GM19397 (cell line): ENCODE results near the gene SOX6.

Source experiments
- ATAC-seq: cut with Tn5 transposase; IDR thresholded peaks from one replicate; pipeline ENCODE4 v1.9.1; 2021; ENCODE audit warnings: mild to moderate bottlenecking, moderate library complexity; ENCODE audit not compliant: unreplicated experiment

Gene SOX6

DNA sequence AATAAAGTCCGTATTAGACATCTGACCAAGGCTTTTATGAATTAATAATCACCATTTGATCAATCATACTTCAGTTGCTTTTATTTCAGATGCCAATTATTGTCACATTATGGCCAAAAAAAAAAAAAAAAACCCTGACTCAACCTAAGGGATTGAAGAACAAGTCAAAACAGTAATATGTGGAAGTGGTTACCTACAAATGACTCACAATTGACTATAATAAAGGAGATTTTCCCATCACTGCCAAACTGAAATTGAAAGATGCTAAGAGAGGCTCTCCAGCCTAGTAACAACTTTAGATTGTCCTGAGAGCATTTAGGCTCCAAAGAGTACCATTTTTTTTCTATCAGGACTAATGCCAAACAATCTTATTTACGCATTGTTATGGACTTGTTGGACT is 35.2 kb downstream of the SOX6 start:
- ATAC-seq = no peak

- ATAC-seq = no peak
These were observed 38.0 kb downstream of the SOX6 start for GRCh38 chr11:16318320-16318719.

DNA sequence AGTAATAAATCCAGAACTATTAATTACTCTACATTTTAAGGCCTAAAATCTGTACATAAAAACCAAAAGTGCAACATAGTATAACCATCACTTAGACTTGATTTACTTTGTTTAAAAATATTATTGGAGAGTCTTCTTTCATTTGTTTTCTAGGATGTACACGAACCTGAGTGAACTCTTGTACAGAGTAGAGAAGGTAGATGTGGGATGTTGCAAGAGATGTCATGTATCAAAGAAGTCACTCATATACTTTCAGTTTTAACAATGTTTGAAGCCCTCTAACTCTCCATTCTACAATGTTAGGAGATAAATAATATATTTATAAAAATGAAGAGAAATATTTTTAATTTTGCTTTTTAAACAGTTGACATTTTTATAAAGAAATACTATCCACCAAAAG is 38.6 kb downstream of the SOX6 start:
- no peak for ATAC-seq

GRCh38 chr11:16313846-16314245 is 42.5 kb downstream of the SOX6 start:
- ATAC-seq = no peak

DNA sequence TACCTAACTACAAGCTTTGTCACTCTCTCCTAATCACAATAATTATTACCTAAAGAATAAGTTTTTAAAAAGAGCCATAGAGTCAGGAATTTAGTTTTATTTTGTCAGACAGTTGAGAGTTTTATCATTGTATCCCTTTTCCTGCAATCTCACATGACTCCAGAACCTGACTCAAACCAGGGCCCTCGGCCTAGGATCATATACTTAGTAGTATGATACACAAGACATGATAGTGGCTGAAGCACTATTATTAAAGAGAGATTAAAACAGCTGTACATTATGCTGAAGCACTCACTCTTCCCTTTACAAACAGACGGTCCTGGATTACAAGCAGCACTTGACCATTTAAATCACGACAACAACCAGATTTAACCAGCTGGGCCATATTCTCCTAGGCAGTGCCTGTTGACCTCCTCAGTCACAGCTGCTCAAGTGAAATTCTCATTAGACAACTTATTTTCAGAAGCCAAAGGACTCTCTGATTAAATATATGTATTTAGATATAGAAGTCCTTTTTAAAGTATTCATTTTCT is 44.0 kb downstream of the SOX6 start:
- no peak for ATAC-seq

DNA sequence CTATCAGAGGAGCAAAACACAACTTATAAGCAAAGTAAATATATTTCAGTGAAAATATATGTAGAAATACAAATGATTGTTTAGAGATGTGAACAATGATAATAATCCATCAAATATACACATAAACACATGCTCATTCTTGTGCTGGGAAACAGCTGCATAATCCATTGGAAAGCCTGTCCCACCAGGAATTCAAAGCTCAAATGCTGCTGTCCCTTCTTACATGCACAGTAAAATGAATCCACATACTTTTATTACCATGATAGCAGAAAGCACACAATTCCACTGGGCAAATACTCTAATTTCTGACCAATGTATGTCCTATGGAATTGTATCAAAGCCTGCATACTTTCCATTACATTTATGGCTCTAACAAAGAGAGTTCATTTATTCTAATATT is 44.5 kb downstream of the SOX6 start:
- ATAC-seq = no peak

- no peak for ATAC-seq
These were observed 45.4 kb downstream of the SOX6 start for GRCh38 chr11:16310943-16311342.

- no peak for ATAC-seq
These were observed 47.1 kb downstream of the SOX6 start for GRCh38 chr11:16309226-16309625.

DNA sequence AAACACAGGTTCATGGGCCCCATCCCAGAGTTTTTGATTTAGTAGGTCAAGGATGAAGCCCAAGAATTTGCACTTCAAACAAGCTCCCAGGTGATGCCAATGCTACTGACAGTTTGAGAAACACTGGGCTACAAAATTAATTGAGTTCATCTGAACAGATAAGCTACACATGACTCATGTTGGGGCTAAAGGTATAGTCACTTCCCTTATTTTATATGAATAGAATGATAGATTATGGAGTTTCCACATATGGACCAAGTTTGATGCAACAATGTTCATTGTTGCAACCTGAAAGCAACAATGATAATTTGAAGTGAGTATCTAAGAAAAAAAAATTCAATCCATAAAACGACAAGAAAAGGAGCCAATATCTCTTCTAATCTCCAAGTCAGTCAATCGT is 54.9 kb downstream of the SOX6 start:
- no peak for ATAC-seq

- no peak for ATAC-seq
These were observed 56.2 kb downstream of the SOX6 start for GRCh38 chr11:16299884-16300782.

DNA sequence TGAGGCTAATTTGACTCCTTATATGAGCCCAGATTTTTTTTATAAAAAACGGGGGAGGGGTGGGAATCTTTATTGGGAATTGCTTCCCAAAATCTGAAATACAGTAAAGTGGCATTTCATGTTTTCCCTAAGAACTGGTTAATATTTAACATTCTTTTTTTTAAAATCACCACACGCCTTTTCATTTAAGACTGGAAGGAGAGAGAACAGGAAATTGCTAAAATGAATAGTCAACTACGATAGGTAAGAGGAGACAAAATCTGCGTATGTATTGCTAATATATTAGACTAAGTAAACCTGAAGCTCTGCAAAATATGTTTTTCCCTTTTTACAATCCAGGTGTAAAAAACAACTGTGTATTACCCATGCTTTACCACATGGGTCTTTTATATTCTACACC is 57.0 kb downstream of the SOX6 start:
- no peak for ATAC-seq

DNA sequence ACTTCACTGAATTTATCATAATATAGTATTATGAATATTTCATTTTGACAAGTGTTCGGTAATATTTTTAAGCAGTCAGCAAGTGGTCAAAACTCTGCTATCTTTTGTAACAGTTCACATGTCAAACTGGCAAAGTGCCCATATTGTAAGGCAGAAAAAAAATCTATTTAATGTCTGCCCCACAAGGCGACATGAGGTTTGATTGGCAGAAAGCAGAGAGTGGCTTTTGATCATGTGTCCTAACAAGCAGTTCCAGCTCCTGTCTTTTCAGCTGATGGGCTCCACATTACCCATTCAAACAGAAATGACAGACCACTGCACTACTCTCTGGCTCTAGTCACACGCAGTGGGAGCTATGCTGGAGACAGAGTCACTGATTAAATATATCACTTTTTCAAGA is 59.0 kb downstream of the SOX6 start:
- ATAC-seq = no peak

- no peak for ATAC-seq
These were observed 60.1 kb downstream of the SOX6 start for GRCh38 chr11:16296273-16296672.

- no peak for ATAC-seq
These were observed 60.8 kb downstream of the SOX6 start for GRCh38 chr11:16295592-16295991.

DNA sequence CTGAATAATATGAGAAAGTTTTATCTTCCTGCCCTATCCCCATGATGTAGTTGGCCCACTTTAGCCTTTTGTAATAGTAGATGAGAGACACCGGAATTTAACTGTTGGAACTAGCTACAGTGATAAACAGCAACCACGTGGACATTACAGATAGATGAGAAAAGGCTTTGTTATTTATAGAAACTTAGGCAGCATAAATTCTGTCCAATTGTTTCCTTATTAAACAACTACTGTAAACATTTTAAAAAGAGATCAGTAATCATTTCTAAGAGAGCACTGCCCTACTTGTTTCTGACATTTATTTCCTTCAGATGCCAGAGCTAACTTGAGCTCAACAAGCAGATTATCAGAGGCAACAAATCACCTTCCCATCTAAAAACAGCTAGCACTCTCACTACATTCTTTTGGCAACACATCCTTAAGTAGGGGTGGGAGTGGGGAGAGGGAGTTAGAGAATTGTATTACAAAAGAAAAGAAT is 63.1 kb downstream of the SOX6 start:
- no peak for ATAC-seq

- no peak for ATAC-seq
These were observed 64.0 kb downstream of the SOX6 start for GRCh38 chr11:16292167-16292859.

DNA sequence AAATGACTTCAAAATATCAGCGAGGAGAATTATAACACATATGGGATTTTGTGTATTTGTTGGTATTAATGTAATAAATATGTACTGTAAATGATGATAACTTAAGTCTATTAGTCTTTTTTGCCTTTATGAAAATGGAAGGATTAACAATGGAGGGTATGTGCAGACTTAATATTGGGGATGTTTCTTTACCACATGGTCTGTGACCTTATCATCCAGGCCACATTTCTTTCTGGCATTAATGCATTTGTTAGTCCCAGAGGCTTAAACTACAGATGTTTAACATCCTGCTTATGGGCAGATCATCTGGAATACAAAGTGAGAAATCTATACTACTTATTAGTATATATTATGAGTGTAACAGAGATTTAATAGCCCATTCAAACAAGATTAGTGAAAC is 64.6 kb downstream of the SOX6 start:
- no peak for ATAC-seq

GRCh38 chr11:16289541-16289940 is 66.8 kb downstream of the SOX6 start:
- no peak for ATAC-seq

DNA sequence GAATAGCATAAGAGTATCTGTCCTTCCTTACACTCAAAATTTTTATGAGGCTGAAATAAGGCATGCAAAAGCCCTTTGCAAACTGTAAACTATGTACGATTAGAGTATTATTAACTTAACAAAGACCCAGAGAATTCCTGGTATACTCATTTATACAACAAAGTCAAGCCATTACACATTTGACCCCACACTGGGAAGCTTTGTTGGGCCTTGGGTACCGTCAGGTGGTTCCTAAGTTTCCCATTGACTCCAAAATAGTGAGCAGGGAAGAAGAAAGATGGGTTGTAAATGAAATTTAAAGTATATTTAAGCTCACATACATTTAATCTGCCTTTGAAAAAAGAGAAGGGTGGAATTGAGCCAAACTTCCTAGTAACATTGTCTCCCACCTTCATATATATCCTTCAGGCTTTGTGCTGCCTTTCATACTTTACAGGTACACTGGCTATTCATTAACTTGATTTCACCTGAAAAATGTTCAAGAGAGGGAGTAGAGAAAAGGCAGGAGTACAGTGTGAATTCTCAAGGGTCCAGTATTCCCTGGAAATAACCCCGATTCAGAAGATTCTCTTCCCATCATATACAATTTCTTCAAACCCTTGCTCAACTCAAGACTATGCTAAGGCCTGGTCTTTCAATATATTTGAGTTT is 68.6 kb downstream of the SOX6 start:
- ATAC-seq = no peak

GRCh38 chr11:16286095-16286494 is 70.3 kb downstream of the SOX6 start:
- ATAC-seq = no peak

DNA sequence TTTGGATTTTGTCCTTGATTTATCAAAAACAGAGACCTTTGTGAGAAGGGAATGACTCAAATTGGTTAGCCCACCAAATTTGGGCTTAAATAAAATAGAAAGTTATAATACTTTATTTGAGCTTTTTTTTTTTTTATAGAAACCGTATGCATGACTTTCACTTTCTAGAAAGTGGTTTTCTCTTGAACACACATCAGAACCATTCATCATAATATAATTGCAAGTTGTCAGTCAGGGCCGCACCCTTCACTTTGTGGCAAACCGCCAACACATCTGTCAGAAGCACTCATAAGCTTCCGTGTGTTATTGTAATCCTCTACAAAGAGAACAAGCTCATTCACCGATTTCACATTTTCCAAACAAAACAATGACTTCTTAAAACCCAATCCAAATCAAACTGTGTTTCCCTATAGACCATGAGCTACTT is 76.1 kb downstream of the SOX6 start:
- ATAC-seq = no peak
